Transverse colon (tissue), 4 donors: Measurements from ENCODE around the gene HOXA13. TPM values are rescaled to one million over a fixed set of nuclear protein-coding genes. Genes with fewer than 3 reads are reported as not detected.

ENCODE experiments used
- DNase-seq: peaks from one replicate; pipeline ENCODE4 v3.0.0-alpha.2; 2019
- H3K27ac ChIP-seq, 4 donors: fragments of 200-600 bp; sonication (generic); 2 replicates each; pipeline ENCODE4 v1.5.1; 2016 to 2018; ENCODE audit warnings: inconsistent platforms in 4 of 4
- H3K27me3 ChIP-seq: fragments of 200-600 bp; sonication (generic); 2 replicates; pipeline ENCODE4 v1.5.1; 2017; ENCODE audit warnings: inconsistent platforms
- H3K36me3 ChIP-seq, 4 donors: fragments of 200-600 bp; sonication (generic); 2 replicates each; pipeline ENCODE4 v1.5.1; 2017 to 2019; ENCODE audit warnings: inconsistent platforms in 4 of 4
- H3K4me1 ChIP-seq, 4 donors: fragments of 200-600 bp; sonication (generic); 2 replicates each; pipeline ENCODE4 v1.5.1; 2017 to 2020; ENCODE audit warnings: inconsistent platforms in 4 of 4
- H3K4me3 ChIP-seq, 4 donors: fragments of 200-600 bp; sonication (generic); 1 replicate in 1 of 4; 2 replicates in 3 of 4; pipeline versions ENCODE4 v1.5.1 to v1.6.1; 2017 to 2019; ENCODE audit warnings: inconsistent platforms in 4 of 4
- H3K9me3 ChIP-seq, 2 donors: fragments of 200-600 bp; sonication (generic); 2 replicates each; pipeline ENCODE4 v1.5.1; 2017 to 2019; ENCODE audit warnings: inconsistent platforms in 2 of 2
- CTCF ChIP-seq, 5 experiments: fragments of 200-600 bp in 3 of 5; fragments of 450-650 bp in 2 of 5; sonication (generic) in 3 of 5; IDR thresholded peaks; 1 replicate in 2 of 5; 2 replicates in 3 of 5; pipeline ENCODE4 v1.5.1; 2016 to 2017; ENCODE audit warnings: antibody characterized with exemption in 5 of 5, inconsistent platforms in 3 of 5, mild to moderate bottlenecking in 2 of 5, moderate library complexity in 1 of 5
- EP300 ChIP-seq: sonication (generic); formaldehyde crosslinking; IDR thresholded peaks from one replicate; pipeline ENCODE4 v1.6.1; 2017; ENCODE audit warnings: antibody characterized with exemption, low read depth
- POLR2A ChIP-seq: fragments of 450-650 bp; IDR thresholded peaks from one replicate; pipeline ENCODE4 v1.6.1; 2016; ENCODE audit warnings: antibody characterized with exemption, mild to moderate bottlenecking, moderate library complexity
- POLR2AphosphoS5 ChIP-seq, 3 donors: sonication (generic); formaldehyde crosslinking; IDR thresholded peaks; one replicate each; pipeline ENCODE4 v1.6.1; 2016; ENCODE audit warnings: antibody characterized with exemption in 3 of 3
- WGBS, 2 donors: methylation state at CpG; one replicate each; pipeline ENCODE4 v1.1.5; 2018; ENCODE audit warnings: low coverage in 1 of 2; 5-methylcytosine and 5-hydroxymethylcytosine counted together
- in situ Hi-C, 4 donors: fragments of 200-750 bp; cut with MboI; loops; one replicate each; pipeline versions ENCODE4 v1.15.0 to v1.15.1; 2017; ENCODE audit warnings: low sequenced_read_pairs in 3 of 4, low pct_ligation_motif_present in 1 of 4, low pct_unique_long_range_greater_than_20kb in 1 of 4
- intact Hi-C: fragments of 100-400 bp; cut with DNase I; formaldehyde crosslinking; loops from one replicate; pipeline ENCODE4 v1.15.1; 2023; ENCODE audit warnings: low total_unique reads
- total RNA-seq, 4 donors: library from RNA; depleted of rRNA; stranded (reverse); fragments of >200 nt; gene quantifications; one replicate each; pipeline ENCODE4 v1.1.0, GENCODE V29; 2016

HOXA13 gene
- total RNA-seq, 4 donors from 2014 or later: 22.5 to 69.9 (median 38.7) TPM

- intact Hi-C loops (no loop called here), in situ Hi-C loops (loop anchor here in 3 of 4 donors (10.0 kb wide), 1 partner anchor 336 kb away; no protein-coding TSS in a partner anchor)
- WGBS, 2 donors: 69 to 71% methylated on average over 6 to 15 of the region's 15 CpGs
- Histone ChIP-seq H3K9me3 (no peaks in the 10 kb centered on the region), H3K27ac (no peak overlapping the region), H3K4me3 (peak overlapping the region in 1 of 4 donors; percentile 31), H3K36me3 (no peaks in the 10 kb centered on the region), H3K4me1 (peaks cover 23 to 42% (median 39%) of the 10 kb centered on the region in 4 donors), H3K27me3 (peaks cover 98% of the 10 kb centered on the region)
- DNase-seq: no peak
- TF ChIP-seq EP300 (no peak), POLR2AphosphoS5 (IDR thresholded peaks at IDR 0.05) (no peak), POLR2A (no peak), CTCF (IDR thresholded peaks at IDR 0.05) (no peak)
Observed at GRCh38 chr7:27238979-27239386, 39.1 kb upstream of the HOXA13 start.

GRCh38 chr7:27237735-27238334 lies 37.9 kb upstream of the HOXA13 start:
- DNase-seq: no peak
- 75 to 83% methylated on average over 1 of the region's 1 CpG for whole genome bisulfite sequencing, 2 donors
- intact Hi-C loops (no loop called here), in situ Hi-C loops (loop anchor here in 3 of 4 donors (10.0 kb wide), 1 partner anchor 337 kb away; no protein-coding TSS in a partner anchor)
- Histone ChIP-seq H3K4me3 (no peak overlapping the region), H3K36me3 (no peaks in the 10 kb centered on the region), H3K9me3 (no peaks in the 10 kb centered on the region), H3K27ac (no peak overlapping the region), H3K4me1 (peaks cover 16 to 31% (median 28%) of the 10 kb centered on the region in 4 donors), H3K27me3 (peaks cover 87% of the 10 kb centered on the region)
- TF ChIP-seq CTCF (IDR thresholded peaks at IDR 0.05) (no peak), POLR2AphosphoS5 (IDR thresholded peaks at IDR 0.05) (no peak), EP300 (no peak), POLR2A (no peak)

GRCh38 chr7:27235387-27236311 lies 35.8 kb upstream of the HOXA13 start:
- H3K4me3 ChIP-seq: peak overlapping the region; percentile 18 to 60 (median 38)
- intact Hi-C loops (no loop called here), in situ Hi-C loops (loop anchor here in 3 of 4 donors (10.0 kb wide), 1 partner anchor 339 kb away; no protein-coding TSS in a partner anchor)
- WGBS, 2 donors: 10 to 49% methylated on average over 7 to 66 of the region's 66 CpGs
- no peaks in the 10 kb centered on the region for H3K36me3 ChIP-seq
- H3K4me1 ChIP-seq: peaks cover 14 to 23% (median 21%) of the 10 kb centered on the region in 4 donors
- peak; percentile 77 for DNase-seq
- no peaks in the 10 kb centered on the region for H3K9me3 ChIP-seq
- H3K27ac ChIP-seq: no peak overlapping the region
- TF ChIP-seq CTCF (IDR thresholded peaks at IDR 0.05) (peak; percentile 31 to 66 (median 43)), POLR2AphosphoS5 (IDR thresholded peaks at IDR 0.05) (no peak)
- peaks cover 65% of the 10 kb centered on the region for H3K27me3 ChIP-seq

GRCh38 chr7:27229448-27229847 lies 29.6 kb upstream of the HOXA13 start:
- intact Hi-C loops: no loop called here
- 82 to 83% methylated on average over 2 to 4 of the region's 4 CpGs for WGBS, 2 donors
- H3K36me3 ChIP-seq: no peaks in the 10 kb centered on the region
- DNase-seq: no peak
- in situ Hi-C loops: no loop called here
- peaks cover 31% of the 10 kb centered on the region for H3K27me3 ChIP-seq
- no peaks in the 10 kb centered on the region for H3K9me3 ChIP-seq
- H3K4me1 ChIP-seq: peaks cover 0 to 9% (median 3%) of the 10 kb centered on the region in 4 donors
- no peak for TF ChIP-seq POLR2A
- TF ChIP-seq EP300: no peak
- no peak for TF ChIP-seq POLR2AphosphoS5 (IDR thresholded peaks at IDR 0.05)
- no peak for TF ChIP-seq CTCF (IDR thresholded peaks at IDR 0.05)
- no peak overlapping the region for H3K4me3 ChIP-seq
- no peak overlapping the region for H3K27ac ChIP-seq
